Neutrophil (primary cell): Measurements from ENCODE around the gene OR1K1.

Experiments used
- H3K27ac ChIP-seq: fragments of 200-600 bp; sonication (generic); 2 replicates; pipeline ENCODE4 v1.5.1; 2016; ENCODE audit warnings: mild to moderate bottlenecking, moderate library complexity
- H3K27me3 ChIP-seq: fragments of 200-600 bp; sonication (generic); 2 replicates; pipeline ENCODE4 v1.6.0; 2016; ENCODE audit warnings: mild to moderate bottlenecking
- H3K36me3 ChIP-seq: fragments of 200-600 bp; sonication (generic); 2 replicates; pipeline ENCODE4 v1.5.1; 2017
- H3K4me1 ChIP-seq, 2 experiments: fragments of 200-600 bp in 1 of 2; sonication (generic) in 1 of 2; 1 replicate in 1 of 2; 2 replicates in 1 of 2; pipeline versions ENCODE4 v1.5.1 to v1.6.1; 2013 to 2016; ENCODE audit warnings: low read depth in 1 of 2, low read length in 1 of 2, mild to moderate bottlenecking in 1 of 2, moderate library complexity in 1 of 2; ENCODE audit not compliant: control insufficient read depth in 1 of 2, insufficient read depth in 1 of 2
- H3K4me3 ChIP-seq, 2 experiments: fragments of 200-600 bp in 1 of 2; sonication (generic) in 1 of 2; 1 replicate in 1 of 2; 2 replicates in 1 of 2; pipeline ENCODE4 v1.5.1; 2013 to 2016; ENCODE audit warnings: low read depth in 1 of 2, low read length in 1 of 2, mild to moderate bottlenecking in 1 of 2, moderate library complexity in 1 of 2
- H3K9me3 ChIP-seq: fragments of 200-600 bp; sonication (generic); 2 replicates; pipeline ENCODE4 v1.5.1; 2016
- TF ChIP-seq, protein P1 (sequence below): fragments of 200-600 bp; sonication (generic); IDR thresholded peaks from 2 replicates; pipeline ENCODE4 v1.5.1; 2016; ENCODE audit warnings: antibody characterized with exemption

OR1K1 gene

DNA sequence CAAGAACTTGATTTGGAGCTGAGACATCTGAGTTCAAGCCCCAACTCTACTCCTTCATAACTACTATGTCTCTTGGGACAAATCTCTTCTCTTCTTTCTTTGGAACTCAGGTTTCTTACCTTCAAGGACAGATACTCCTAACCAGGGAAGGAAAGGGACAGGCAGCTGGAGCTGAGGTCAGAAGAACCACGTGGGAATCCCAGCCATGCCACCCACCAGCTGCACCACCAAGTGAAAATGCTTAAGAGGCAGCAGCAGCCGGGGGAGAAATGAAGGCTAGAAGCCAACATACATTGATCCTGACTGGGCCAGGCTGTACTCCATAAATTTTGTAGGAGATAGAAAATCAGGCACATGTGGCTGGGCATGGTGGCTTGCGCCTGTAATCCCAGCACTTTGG is 20.7 kb upstream of the OR1K1 start:
- H3K36me3 ChIP-seq: no peaks in the 10 kb centered on the region
- H3K9me3 ChIP-seq: no peaks in the 10 kb centered on the region
- no peaks in the 10 kb centered on the region for H3K27me3 ChIP-seq
- no peaks in the 10 kb centered on the region for H3K4me1 ChIP-seq
- TF ChIP-seq, protein P1, sequence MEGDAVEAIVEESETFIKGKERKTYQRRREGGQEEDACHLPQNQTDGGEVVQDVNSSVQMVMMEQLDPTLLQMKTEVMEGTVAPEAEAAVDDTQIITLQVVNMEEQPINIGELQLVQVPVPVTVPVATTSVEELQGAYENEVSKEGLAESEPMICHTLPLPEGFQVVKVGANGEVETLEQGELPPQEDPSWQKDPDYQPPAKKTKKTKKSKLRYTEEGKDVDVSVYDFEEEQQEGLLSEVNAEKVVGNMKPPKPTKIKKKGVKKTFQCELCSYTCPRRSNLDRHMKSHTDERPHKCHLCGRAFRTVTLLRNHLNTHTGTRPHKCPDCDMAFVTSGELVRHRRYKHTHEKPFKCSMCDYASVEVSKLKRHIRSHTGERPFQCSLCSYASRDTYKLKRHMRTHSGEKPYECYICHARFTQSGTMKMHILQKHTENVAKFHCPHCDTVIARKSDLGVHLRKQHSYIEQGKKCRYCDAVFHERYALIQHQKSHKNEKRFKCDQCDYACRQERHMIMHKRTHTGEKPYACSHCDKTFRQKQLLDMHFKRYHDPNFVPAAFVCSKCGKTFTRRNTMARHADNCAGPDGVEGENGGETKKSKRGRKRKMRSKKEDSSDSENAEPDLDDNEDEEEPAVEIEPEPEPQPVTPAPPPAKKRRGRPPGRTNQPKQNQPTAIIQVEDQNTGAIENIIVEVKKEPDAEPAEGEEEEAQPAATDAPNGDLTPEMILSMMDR: no peak
- H3K4me3 ChIP-seq: no peak overlapping the region
- no peak overlapping the region for H3K27ac ChIP-seq

DNA sequence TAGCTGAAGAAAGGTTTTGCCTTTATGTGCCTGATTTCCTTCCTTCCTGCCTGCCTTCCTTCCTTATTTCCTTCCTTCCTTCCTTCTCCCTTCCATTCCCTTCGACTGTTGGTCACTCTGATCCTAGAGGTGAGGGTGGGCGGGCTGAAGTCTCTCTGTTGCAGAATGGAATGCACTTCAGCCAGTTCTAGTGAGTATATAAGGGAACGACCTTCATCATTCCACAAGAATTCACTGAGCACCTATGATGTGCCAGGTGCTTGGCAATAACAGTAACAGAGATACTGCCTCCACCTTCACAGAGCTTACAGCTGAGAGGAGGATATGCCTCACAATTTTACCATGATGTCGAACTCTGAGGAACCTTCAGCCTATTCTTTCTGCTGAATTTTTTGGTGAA is 19.9 kb upstream of the OR1K1 start:
- H3K9me3 ChIP-seq: no peaks in the 10 kb centered on the region
- no peaks in the 10 kb centered on the region for H3K36me3 ChIP-seq
- TF ChIP-seq, protein P1: no peak
- no peak overlapping the region for H3K27ac ChIP-seq
- no peaks in the 10 kb centered on the region for H3K4me1 ChIP-seq
- H3K4me3 ChIP-seq: no peak overlapping the region
- no peaks in the 10 kb centered on the region for H3K27me3 ChIP-seq

DNA sequence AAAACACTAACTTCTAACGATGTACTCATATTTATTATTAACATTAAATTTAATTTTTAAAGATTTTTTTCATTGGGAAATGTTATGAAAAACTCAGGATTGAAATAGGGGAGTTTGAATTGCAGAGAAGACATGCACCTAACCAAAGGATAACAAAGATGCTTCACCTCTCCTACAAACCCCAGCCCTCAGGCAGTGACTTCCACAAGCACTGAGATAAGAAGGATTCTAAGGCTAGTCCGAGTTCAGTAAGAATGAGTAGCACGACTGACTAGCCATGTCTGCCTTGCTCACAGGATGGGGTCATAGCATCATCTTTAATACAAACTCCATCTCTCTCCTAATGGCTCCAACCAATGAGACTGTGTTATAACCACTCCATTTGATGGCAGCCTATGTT is 18.3 kb upstream of the OR1K1 start:
- H3K27ac ChIP-seq: no peak overlapping the region
- TF ChIP-seq, protein P1: no peak
- no peaks in the 10 kb centered on the region for H3K27me3 ChIP-seq
- H3K9me3 ChIP-seq: no peaks in the 10 kb centered on the region
- no peaks in the 10 kb centered on the region for H3K4me1 ChIP-seq
- H3K4me3 ChIP-seq: no peak overlapping the region
- no peaks in the 10 kb centered on the region for H3K36me3 ChIP-seq

DNA sequence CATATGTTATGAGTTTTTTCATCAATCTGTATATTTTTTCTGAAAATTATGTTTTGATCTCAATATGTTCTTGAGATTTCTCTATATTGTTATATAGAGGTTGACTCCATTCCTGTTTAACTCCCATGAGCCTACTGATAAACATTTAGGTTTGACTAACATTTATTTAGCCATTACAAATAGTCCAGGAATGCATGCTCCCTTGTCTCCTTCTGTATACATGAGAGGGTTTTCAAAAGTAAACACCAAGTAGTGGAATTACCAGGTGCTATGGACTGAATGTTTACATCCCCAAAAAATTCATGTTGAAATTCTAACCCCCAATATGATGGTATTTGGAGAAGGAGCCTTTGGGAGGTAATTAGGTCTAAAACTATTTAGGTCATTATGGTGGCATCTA is 14.7 kb upstream of the OR1K1 start:
- no peaks in the 10 kb centered on the region for H3K27me3 ChIP-seq
- H3K4me1 ChIP-seq: no peaks in the 10 kb centered on the region
- H3K27ac ChIP-seq: no peak overlapping the region
- TF ChIP-seq, protein P1: no peak
- H3K4me3 ChIP-seq: no peak overlapping the region
- H3K9me3 ChIP-seq: no peaks in the 10 kb centered on the region
- H3K36me3 ChIP-seq: no peaks in the 10 kb centered on the region

DNA sequence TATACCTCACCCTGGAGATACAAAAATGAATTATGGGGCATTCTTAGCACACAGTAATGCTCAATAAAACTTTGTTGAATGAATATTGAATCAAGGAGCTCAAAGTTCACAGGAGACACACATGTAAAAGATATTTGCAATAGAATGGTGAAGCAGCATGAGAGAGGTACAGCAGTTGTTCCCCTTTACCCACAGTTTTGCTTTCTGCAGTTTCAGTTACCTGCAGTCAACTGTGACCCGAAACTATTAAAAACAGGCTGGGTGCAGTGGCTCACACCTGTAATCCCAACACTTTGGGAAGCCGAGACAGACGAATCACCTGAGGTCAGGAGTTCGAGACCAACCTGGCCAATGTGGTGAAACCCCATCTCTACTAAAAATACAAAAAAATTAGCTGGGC is 13.6 kb upstream of the OR1K1 start:
- TF ChIP-seq, protein P1: no peak

DNA sequence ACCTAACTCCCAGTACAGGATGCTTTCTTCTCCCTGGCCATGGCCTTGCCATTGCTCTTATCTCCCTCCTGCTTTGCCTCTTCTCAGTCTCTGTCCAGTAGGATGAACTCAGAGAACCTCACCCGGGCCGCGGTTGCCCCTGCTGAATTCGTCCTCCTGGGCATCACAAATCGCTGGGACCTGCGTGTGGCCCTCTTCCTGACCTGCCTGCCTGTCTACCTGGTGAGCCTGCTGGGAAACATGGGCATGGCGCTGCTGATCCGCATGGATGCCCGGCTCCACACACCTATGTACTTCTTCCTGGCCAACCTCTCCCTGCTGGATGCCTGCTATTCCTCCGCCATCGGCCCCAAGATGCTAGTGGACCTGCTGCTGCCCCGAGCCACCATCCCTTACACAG is 11.1 kb upstream of the OR1K1 start, which contains the start of gene OR5C1:
Gene OR5C1 (plus strand): TSS at position 103 of the 400 bp plus-strand sequence. CDS start 0 bp downstream, at position 103.
- H3K4me1 ChIP-seq: no peaks in the 10 kb centered on the region
- no peaks in the 10 kb centered on the region for H3K9me3 ChIP-seq
- H3K4me3 ChIP-seq: no peak within 1 kb of the TSS
- H3K27me3 ChIP-seq: no peaks in the 10 kb centered on the region
- H3K36me3 ChIP-seq: no peaks in the 10 kb centered on the region
- no peak within 1 kb of the TSS for H3K27ac ChIP-seq
- TF ChIP-seq, protein P1: no peak

More for the DNA sequence above, 13.6 kb upstream of the OR1K1 start:
- H3K4me3 ChIP-seq: no peak overlapping the region
- H3K9me3 ChIP-seq: no peaks in the 10 kb centered on the region
- H3K4me1 ChIP-seq: no peaks in the 10 kb centered on the region
- no peaks in the 10 kb centered on the region for H3K36me3 ChIP-seq
- H3K27ac ChIP-seq: no peak overlapping the region
- H3K27me3 ChIP-seq: no peaks in the 10 kb centered on the region
